ENCODE data around the gene FCRLA.
"Not testable (repeated sequence)": the region's sequence is repeated elsewhere in the genome, so short reads cannot be mapped to it uniquely, and the experiment has no call there.

Gene FCRLA

DNA sequence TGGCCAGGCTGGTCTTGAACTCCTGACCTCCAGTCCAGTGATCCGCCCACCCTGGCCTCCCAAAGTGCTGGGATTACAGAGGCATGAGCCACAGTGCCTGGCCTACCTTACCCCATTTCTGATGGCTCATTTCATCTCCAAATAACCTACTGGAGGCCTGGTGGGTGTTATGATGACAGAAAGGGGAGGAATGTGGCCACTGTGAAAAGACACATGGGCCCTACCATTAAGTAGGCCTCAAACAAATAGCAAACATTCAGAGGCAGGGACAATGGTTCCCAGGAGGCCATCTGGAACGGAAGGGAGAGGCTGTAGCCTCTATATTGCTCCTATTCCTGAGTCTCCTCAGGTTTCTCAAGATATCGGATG is 932 bp upstream of the FCRLA start:
- DNase-seq, result no peak

DNA sequence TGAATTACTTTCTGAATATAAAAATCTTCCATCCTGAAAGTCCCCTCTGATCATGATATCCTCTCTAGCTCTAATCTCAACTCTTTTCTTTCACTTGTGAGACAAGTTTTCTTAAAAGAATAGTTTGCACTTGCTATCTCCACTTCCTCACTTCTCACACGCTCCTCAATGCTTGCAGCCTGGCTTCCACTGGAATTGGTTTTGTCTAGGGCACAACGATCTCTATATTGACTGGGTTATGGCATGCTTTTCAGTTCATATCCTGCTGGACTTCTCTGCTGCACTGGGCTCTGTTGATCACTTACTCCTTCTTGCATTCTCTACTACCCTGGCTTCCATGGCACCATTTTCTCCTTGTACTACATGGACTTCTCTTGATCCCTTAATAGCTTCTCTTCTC is 474 bp downstream of the FCRLA start:
- no peak for DNase-seq

DNA sequence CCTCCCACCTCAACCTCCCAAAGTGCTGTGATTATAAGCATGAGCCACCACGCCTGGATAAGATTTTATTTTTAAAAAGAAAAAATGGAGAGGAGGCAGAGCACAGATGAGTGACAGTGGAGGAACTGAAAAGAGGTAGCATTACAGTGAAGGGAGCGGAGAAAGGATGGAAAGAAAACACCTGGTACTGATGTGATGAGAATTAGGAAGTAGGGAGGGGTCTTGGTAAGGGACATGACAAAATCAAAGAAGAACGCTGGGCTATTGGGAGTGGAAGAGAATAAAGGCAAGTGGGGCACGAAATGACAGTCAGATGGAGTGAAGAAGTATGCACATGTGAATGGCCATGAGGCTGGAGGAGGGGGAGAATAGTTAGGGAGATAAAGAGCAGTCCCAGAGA is 2.3 kb downstream of the FCRLA start:
- no peak for DNase-seq

DNA sequence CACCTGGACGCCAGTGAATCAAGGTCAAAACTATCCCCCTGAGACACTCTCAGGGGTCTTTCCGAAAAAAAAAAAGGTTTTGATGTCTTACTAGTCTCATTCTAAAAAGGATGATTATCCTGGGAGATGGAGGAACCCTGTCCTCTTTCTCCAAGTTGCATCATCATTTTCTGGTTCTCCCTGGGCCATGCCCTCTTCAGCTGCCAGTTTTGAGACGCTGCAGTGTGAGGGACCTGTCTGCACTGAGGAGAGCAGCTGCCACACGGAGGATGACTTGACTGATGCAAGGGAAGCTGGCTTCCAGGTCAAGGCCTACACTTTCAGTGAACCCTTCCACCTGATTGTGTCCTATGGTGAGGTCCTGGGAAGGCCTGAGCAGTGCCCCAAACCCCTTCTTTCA is 3.5 kb downstream of the FCRLA start:
- DNase-seq, result no peak

DNA sequence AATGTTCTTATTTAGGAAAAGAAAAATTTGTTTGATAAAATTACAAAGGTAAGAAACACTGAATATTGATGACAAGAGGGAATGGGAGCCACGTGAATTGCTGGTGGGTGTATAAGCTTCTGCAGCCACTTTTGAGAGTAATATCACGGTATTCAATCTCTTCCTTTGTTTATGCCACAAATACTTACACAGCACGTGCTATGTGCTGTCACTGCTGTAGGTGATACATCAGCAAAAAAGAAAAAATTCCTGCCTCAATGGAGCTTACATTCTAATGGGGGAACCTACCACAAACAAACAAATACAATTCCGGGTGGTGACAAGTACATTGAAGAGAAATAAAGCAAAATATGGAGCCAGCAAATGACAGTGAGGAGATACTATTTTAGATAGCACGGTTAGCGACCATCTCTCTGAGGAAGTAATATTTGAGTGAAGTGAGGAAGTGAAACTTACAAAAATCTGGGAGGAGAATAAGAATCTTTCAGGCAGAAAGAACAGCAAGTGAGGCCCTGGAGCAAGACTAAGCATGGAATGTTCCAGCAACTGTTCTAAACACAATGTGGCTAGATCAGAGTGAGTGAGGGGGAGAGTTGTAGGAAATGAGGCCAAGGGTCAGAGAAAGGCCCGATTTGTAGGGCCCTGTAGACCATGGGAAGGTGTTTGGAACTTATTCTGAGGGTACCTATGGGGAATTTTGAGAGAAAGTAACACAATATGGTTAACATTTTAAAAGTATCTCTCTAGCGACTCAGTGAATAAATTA is 11.7 kb downstream of the FCRLA start:
- DNase-seq, result no peak

DNA sequence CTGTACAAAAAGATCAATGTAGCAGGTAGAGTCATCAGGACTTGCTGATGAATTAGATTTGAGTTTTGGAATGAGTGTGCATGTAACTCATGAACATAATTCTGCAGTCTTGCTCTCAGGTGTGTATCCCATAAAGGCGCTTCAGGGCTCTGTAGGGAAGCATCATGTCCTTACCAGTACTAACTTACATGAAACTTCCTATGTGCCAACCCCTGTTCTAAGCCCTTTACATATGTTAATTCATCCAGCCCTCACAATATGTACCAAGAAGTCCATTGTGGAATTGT is 12.2 kb downstream of the FCRLA start:
- DNase-seq, result no peak

DNA sequence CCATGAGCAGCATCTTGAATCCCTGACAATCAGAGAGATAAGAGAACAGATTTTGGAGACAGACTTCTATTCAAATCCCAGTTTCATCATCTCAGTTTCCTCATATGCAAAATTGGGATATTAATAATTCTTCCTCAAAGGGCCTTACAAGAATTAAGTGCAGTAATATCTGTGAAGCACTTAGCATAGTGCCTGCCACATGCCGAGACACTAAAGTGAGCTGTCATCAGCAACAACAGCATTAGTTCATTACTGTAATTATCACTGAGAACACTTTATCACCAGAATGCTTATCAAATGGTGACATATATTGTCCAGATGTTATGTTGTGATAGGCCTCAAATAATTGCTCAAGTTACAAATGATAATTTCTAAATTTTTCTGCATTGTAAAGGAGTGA is 13.4 kb downstream of the FCRLA start:
- no peak for DNase-seq

DNA sequence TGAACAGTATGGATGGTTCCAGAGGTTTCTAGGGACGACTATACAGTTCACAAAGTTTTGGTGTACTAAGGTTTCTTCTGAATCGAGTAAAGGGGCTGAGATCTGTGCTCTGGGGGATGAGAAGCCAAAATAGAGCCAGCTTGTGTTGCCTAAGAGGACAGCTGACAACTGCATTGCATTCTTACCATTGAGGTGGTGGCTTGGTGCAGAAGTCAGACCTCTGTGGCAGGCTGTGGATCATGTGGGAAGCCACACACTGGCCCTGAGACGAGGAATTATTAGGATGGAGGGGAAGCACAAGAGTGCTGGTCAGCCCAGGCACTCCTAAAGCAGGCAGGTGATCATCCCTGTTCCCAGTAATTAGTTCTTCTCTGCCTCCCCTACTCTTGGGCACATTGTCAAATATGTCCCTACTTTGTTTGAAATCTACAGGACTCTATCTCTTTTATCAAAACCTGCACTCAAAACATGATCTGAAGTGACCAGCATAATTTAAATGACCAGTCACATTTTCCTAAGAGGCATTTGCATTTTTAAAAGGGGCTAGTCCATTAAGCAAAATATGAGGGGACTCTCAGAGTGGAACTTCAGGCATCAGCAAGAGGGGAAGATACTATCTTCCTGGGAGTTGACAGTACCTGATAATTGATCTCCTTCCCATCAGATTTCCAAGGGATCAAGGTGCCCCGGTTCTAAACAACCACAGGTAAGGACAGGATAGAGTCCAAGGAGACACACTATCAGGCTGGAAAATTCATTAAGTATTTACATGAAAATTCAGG is 14.1 kb downstream of the FCRLA start, which contains the start of gene FCRLB:
FCRLB (plus strand) TSS at position 589 of the 782 bp plus-strand sequence. CDS start 1,129 bp downstream, outside the sequence.
- DNase-seq, result no peak

DNA sequence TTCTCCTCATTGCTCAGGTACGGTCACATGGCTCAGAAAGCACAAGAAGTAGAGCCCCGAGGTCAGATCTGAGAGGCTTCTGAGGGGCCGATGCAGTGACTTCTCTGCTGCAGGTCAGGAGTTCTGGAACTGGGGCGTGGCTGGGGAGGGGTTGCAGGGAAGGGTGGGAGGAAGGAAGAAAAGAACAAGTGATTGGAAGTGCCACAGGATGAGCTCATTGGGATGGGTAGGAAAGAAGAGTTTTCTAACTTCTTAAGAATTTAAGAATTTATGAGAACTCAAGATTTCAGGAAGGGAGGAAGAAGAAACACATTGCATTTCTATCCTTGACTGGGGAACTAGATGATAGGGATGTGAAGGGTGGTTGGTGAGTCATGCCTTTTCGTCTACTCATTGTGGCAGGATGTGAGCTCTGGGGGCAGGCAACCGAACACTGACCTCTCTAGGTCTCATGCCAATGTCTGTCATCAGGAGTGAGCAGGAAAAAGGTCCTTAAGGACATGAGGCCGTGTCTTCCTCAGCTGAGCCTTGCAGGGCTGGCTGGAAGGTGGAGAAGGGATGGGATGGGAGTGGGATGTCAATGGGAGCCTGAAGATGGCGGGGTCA is 14.8 kb downstream of the FCRLA start:
- no peak for DNase-seq

DNA sequence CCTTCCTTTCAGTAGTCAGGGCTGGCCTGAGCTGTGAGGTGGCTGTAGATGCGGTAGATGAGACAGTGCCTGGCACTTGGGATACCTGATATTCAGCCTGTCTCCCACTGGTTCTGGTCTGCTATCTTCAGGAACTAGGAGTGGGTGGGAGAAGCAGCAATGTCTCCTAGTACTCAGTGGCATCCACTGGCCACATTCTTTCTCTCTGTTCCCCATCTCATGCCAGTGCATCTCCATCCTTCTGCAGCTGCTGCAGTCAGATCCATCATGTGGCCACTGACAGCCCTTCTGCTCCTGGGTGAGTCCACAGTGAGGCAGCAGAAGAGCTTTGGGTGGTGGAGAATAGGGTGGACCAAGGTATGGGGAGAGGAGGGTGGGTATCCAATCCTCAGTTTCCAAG is 15.4 kb downstream of the FCRLA start:
- no peak for DNase-seq

DNA sequence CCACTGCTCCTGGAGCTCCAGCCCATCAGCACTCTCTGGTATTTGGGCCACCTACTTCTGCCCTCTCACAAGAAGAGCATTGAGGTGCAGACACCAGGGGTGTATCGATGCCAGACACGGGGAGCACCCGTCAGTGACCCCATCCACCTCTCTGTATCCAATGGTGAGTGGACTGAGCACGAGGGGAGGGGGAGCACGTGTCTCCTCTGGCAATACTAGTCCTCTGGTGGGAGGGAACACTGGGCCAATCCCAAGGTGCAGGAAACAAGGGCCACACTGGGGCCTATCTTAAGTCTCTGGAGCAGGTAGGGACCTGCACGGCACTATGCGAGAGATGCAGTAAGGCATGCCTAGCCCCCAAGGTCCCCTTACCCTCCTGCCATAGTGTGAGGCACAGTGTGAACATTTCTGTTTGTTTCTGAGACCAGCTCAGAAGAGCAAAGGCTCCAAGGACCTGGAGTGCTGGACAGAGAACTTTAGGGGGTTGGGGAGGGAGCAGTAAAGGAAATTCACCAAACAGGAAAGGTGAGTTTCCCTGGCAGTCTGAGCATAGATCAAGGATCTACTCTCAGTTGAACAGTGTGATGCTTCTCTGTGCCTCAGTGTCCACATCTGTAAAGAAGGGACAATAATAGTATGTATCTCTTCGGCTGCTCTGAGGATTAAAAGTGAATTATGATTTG is 16.6 kb downstream of the FCRLA start:
- no peak for DNase-seq

DNA sequence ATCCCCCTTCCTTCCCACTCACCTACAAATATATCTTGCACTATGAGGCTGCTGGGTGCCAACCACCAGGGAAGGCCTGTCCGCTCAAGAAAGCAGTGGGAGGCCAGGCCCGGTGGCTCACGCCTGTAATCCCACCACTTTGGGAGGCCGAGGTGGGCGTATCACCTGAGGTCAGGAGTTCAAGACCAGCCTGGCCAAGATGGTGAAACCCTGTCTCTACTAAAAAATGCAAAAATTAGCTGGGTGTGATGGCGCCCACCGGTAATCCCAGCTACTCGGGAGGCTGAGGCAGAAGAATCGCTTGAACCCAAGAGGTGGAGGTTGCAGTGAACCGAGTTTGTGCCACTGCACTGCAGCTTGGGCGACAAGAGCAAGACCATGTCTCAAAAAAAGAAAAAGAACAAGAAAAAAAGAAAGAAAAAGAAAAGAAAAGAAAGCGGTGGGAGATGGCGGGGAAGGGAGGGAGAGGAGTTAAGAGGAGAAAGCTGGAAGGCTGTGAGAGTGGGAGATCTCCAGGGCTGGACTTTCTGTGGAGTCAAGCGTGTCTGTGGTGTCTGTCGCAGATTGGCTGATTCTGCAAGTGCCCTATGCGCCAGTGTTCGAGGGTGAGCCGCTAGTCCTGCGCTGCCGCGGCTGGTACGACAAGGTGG is 18.4 kb downstream of the FCRLA start:
- DNase-seq, result not testable (repeated sequence)

DNA sequence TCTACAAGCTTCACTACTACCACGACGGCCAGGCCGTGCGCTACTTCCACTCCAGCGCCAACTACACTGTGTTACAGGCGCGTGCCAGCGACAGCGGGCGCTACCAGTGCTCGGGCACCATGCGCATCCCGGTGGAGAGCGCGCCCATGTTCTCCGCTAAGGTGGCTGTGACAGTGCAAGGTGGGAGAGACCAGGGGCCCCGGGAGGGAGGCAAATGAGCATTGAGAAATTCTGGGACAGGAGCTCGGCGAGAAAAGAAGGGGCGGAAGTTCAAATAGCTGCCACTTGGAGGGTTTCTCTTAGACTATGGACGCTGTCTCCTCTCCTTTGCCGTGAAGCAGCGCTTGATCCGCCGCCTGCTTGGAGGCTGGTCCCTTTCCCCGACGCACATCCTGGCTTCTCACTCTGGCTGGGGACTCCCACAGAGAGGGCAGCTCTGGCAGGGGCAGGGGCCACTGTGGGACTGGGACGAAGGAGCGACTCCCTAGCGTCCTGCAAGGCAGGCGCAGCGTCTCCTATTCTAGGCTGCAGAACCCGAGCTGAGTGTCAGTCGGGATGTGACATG is 19.0 kb downstream of the FCRLA start:
- DNase-seq, result peak; percentile 24

DNA sequence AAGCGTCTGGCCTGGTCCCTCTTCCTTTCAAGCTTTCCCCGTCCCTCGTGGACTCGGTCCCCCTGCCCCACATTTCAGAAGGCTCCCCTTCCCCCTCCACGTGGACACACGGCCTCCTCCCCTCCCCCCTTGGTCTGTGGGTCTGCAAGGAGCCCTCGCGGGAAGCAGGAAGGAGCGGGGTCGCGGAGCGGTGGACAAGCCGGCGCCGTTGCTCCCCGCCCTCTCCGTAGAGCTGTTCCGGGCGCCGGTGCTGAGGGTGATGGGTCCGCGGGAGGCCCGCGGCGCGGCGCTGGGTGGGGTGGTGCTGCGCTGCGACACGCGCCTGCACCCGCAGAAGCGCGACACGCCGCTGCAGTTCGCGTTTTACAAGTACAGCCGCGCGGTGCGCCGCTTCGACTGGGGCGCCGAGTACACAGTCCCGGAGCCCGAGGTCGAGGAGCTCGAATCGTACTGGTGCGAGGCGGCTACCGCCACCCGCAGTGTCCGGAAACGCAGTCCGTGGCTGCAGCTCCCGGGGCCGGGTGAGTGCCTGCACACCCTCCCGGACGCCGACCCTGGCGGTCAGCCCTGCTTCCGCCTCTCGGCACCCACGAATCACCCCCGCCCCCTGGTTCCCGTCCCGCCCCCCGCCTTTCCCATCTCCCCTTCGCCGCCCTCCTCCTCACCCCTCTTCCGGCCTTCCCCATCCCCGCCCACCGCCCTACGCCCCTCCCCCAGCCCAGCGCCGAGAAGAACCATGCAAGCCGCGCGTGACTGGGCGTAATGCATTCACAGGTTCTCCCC is 19.6 kb downstream of the FCRLA start:
- DNase-seq, result peak; percentile 74

DNA sequence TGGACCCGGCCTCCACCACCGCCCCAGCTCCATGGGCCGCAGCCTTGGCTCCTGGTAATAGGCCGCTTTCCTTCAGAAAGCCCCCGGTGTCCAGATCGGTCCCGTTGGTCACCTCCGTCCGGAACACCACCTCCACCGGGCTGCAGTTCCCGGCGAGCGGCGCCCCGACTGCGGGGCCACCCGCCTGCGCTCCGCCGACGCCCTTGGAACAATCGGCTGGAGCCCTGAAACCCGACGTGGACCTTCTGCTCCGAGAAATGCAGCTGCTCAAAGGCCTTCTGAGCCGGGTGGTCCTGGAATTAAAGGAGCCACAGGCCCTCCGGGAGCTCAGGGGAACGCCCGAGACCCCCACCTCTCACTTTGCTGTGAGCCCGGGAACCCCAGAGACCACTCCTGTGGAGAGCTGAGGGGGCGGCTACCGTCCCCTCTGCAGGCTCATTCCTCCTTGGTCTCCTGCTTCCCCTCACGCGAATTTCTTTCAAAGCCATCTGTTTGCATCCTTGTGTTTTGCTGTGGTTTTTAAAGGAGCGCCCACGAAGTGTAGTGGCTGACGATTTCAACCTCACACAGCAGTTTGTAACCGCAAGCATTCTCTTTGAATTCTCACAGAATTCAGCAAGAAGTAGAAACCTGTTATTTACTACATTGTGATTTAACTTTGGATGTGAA is 20.4 kb downstream of the FCRLA start:
- DNase-seq, result peak; percentile 64

DNA sequence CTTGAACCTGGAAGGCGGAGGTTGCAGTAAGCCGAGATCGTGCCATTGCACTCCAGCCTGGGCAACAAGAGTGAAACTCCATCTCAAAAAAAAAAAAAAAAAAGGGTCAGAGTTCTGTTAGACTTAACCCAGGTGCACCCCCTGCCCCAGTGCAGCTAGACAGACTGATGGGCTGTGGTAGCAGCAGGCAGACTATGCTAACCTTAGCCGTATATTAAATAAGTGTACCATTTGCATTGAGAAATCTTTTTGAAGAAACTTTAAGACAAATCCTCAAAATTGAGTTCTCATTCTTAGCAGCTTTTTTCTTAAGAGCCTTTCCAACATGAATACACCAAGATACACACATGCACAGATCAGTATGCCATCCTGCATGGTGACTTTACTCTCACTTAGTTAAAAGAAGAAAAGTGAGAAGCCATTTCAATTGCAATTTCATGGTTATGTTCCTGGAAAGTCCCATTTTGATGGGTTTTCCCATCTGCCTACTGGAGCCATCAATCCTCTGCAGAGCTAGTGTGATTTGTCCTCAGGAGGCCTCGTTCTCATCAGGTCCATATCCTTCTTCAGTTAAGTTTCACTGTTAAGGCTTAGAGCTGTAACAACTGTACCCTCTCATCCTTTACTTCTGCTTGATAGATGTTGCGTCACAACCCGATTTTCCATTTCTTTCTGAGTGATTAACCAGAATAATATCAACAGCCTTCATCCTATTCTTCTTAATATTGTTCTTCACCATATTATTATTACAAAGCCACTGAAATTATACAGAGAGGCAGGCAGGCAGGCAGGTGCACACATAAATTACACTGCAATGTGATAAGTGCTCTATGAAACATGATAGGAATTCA is 21.6 kb downstream of the FCRLA start:
- no peak for DNase-seq

DNA sequence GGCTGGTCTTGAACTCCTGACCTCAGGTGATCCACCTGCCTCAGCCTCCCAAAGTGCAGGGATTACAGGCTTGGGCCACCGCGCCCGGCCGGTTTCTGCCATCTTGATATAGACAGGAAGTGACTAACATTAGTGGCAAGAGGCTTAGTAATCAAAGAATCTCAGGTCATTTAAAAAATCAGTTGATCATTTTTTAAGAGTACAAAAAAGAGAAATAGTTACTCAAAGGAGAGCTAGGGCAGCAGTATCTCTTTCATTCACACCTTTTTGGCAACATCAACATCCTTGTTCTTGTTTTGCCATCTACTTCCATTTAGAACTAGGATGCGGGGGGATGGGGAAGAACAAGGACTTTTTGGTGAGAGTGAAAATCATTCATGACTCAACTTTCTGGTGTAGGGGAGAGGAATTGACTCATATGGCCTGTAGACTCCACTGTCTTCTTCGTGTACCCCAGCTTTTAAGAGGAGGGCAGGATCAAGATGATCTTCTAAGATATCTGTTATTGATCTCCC is 23.1 kb downstream of the FCRLA start:
- DNase-seq, result peak; percentile 17

DNA sequence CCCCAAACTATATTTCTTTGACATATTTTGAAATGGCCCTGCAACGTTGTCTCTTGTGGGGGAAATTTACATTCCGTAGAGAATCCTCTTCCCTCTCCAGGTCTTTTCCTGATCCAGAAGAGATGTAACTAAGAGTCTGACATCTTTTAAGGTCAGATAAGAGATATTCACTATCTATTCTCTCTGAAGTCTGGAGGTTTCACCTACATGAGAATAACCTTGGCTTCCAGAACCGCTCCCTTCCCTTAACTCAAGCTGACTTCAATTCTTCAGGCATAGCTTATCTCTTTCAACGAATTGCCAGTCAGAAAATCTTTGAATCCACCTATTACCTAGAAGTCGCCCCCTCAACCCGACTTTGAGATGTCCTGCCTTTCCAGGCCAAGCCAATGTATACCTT is 24.2 kb downstream of the FCRLA start:
- no peak for DNase-seq

DNA sequence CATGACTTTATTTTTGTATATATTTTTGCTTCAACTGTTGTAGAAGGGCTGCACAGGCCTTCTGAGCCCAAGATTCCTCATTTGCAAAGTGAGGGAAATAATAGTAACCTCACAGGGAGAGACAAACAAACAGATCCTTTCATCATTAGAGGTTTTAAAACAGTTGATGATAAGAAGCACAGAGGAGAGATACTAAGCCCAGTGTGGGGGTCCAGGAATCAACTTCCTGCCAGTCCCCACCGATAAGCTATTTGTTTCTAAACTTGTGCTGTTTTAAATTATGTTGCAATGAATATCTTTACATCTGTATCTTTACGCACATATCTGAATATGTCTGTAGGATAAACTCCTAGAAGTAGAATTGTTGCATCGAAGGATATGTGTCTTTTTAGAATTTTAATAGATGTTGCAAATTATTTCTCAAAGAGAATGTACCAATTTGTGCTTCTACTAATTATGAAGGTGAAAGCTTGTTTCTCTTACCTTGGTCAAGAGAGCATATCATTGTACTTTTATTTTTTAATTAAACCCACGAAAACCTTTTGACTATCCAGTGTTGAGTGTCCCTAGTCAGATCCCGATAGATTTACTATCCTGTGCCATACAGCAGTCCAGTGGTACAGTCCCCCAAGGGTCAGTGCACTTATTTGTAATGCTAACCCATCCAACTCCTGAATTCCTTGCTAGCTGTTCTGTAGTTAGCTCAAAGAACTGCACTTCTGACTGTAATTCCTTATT is 25.1 kb downstream of the FCRLA start:
- no peak for DNase-seq
